ENCODE results near the gene SLC10A7. TPM values are rescaled to one million over a fixed set of nuclear protein-coding genes. Genes with fewer than 3 reads are reported as not detected.
A peak's percentile ranks its signal among the peaks of the same experiment; 100 is the strongest.

SLC10A7 gene
- total and polyA plus RNA-seq, 2 of the 8 experiments (the other 6 are each of a cell fraction or from before 2014, with no cell fraction given): 2.5 to 2.9 TPM

DNA sequence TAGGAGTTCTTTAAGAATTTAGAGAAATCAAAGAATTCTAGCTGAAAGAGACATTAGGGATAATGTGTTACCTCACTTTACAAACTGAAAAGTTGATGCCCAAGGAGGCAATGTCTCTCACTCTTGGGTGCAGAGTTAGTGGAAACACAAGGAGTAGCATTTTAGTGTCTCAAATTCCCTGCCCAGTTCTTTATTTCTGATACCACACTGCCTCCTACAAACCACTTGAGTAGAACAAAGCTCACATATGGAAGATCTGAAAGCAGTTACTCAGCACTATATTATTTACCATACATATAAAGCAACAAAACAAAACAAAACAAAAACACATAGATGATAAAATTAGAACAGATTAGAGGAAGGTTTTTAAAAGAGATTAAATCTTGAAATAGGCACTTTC, 183.2 kb downstream of the SLC10A7 start:
- H2AFZ ChIP-seq (ENCODE audit: low read length): no peak overlapping the region
- no peak overlapping the region for H3K4me3 ChIP-seq (ENCODE audit: extremely low read depth in 1 of 4, insufficient read depth in 2 of 4, low read depth in 3 of 4, low read length in 4 of 4)
- H2BK120ac ChIP-seq (replicated peaks; ENCODE audit: low read depth, low read length): no peak overlapping the region
- no peaks in the 10 kb centered on the region for H3K4me1 ChIP-seq (replicated peaks in 1 of 4; ENCODE audit: control insufficient read depth in 3 of 4, insufficient read depth in 4 of 4, low read length in 3 of 4)
- no peak overlapping the region for H4K91ac ChIP-seq (replicated peaks; ENCODE audit: insufficient read length, low read length)
- no peaks in the 10 kb centered on the region for H3K36me3 ChIP-seq (ENCODE audit: control insufficient read depth in 2 of 4, insufficient read depth in 4 of 4, low read length in 3 of 4)
- no peak overlapping the region for H3K23ac ChIP-seq (ENCODE audit: insufficient read length)
- H4K8ac ChIP-seq (ENCODE audit: extremely low read depth, insufficient read depth, low read length): no peak overlapping the region
- no peak overlapping the region for H3K18ac ChIP-seq (ENCODE audit: extremely low read depth, low read length)
- no peak overlapping the region for H3K56ac ChIP-seq (replicated peaks; ENCODE audit: insufficient read length, low read depth, low read length)
- TF ChIP-seq SP2 (IDR thresholded peaks at IDR 0.05; ENCODE audit: low read length): no peak
- peak in 1 of 3 experiments; percentile 5; a peak in 1 of 4 replicates for TF ChIP-seq CTCF (IDR thresholded peaks at IDR 0.05; ENCODE audit: control extremely low read depth in 1 of 3, insufficient read depth in 1 of 3, low read depth in 1 of 3, low read length in 3 of 3)
- TF ChIP-seq RAD21 (IDR thresholded peaks at IDR 0.05 in 1 of 2, conservative IDR thresholded peaks at IDR 0.05 in 1 of 2; ENCODE audit: low read depth in 2 of 2, low read length in 2 of 2): peak; percentile 39 to 42
- no peak for TF ChIP-seq TAF7 (optimal IDR thresholded peaks at IDR 0.05; ENCODE audit: borderline replicate concordance, low read depth, low read length)
- TF ChIP-seq TEAD4 (IDR thresholded peaks at IDR 0.05; ENCODE audit: low read depth, low read length): no peak
- TF ChIP-seq MAFK (IDR thresholded peaks at IDR 0.05; ENCODE audit: low read depth, low read length): 0 out of 2 replicates have a peak, but pooled peaks have one; percentile 6
- TF ChIP-seq, protein P1, sequence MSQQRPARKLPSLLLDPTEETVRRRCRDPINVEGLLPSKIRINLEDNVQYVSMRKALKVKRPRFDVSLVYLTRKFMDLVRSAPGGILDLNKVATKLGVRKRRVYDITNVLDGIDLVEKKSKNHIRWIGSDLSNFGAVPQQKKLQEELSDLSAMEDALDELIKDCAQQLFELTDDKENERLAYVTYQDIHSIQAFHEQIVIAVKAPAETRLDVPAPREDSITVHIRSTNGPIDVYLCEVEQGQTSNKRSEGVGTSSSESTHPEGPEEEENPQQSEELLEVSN (IDR thresholded peaks at IDR 0.05): no peak
- no peak for TF ChIP-seq CBX5 (IDR thresholded peaks at IDR 0.05; ENCODE audit: low read depth, low read length)
- no peaks in the 10 kb centered on the region for H3K9me3 ChIP-seq (ENCODE audit: insufficient read depth in 2 of 2, low read depth in 1 of 2, low read length in 1 of 2)
- H4K5ac ChIP-seq (ENCODE audit: insufficient read length, low read depth, low read length): no peak overlapping the region
- no peak overlapping the region for H2BK12ac ChIP-seq (ENCODE audit: low read depth, low read length)
- no peak overlapping the region for H2BK15ac ChIP-seq (ENCODE audit: low read length)
- H2BK5ac ChIP-seq (ENCODE audit: low read depth, low read length): no peak overlapping the region
- H3K23me2 ChIP-seq (ENCODE audit: low read depth, low read length): no peaks in the 10 kb centered on the region
- H3K27ac ChIP-seq (ENCODE audit: low read depth, low read length): no peak overlapping the region
- no peak overlapping the region for H2BK20ac ChIP-seq (ENCODE audit: low read length)
- H3K14ac ChIP-seq (ENCODE audit: insufficient read length): no peak overlapping the region
- no peak overlapping the region for H3K4me2 ChIP-seq (ENCODE audit: insufficient read depth in 1 of 2, low read depth in 2 of 2, low read length in 2 of 2)
- ChIA-PET CTCF (ENCODE audit: partially characterized antibody) (interaction anchor here (0.8 to 1.2 kb wide), 4 partner anchors 94 to 576 kb away, joined by 3 to 4 read pairs (median 3); no protein-coding TSS in a partner anchor), POLR2A (ENCODE audit: partially characterized antibody) (no interaction called here)
- no peaks in the 10 kb centered on the region for H4K20me1 ChIP-seq (replicated peaks in 1 of 2; ENCODE audit: control insufficient read depth in 1 of 2, insufficient read depth in 2 of 2, low read length in 2 of 2)
- DNase-seq (ENCODE audit: low read depth in 1 of 2, low spot score in 2 of 2) (no peak), FAIRE-seq (no peak)
- no peaks in the 10 kb centered on the region for H3K27me3 ChIP-seq (replicated peaks in 1 of 4; ENCODE audit: control insufficient read depth in 3 of 4, extremely low read depth in 1 of 4, insufficient read depth in 3 of 4, low read length in 3 of 4)
- H3K4ac ChIP-seq (replicated peaks; ENCODE audit: insufficient read length, low read depth, low read length): no peak overlapping the region
- H3K79me2 ChIP-seq (ENCODE audit: control insufficient read depth in 1 of 2, insufficient read depth in 2 of 2, low read length in 2 of 2): no peaks in the 10 kb centered on the region
- no peak overlapping the region for H2AK5ac ChIP-seq (ENCODE audit: low read depth, low read length)
- H3K79me1 ChIP-seq (ENCODE audit: low read depth, low read length): no peaks in the 10 kb centered on the region
- no peak overlapping the region for H3K9ac ChIP-seq (replicated peaks in 1 of 4; ENCODE audit: extremely low read depth in 1 of 4, low read depth in 3 of 4, low read length in 3 of 4)
